Lower lobe of right lung (tissue), 2 donors: ENCODE results near the gene NUP210. TPM values are rescaled to one million over a fixed set of nuclear protein-coding genes. Genes with fewer than 3 reads are reported as not detected.

Experiments used
- ATAC-seq, 2 donors: fragments of 200-7000 bp; cut with Tn5 transposase; one replicate each; pipeline ENCODE4 v1.9.1; 2020 to 2022; ENCODE audit warnings: mild to moderate bottlenecking in 2 of 2, moderate library complexity in 2 of 2
- DNase-seq: peaks from one replicate; pipeline ENCODE4 v3.0.0-alpha.2; 2020
- H3K27ac ChIP-seq: fragments of 200-600 bp; one replicate; pipeline ENCODE4 v1.8.0; 2022
- H3K27me3 ChIP-seq: fragments of 200-600 bp; one replicate; pipeline ENCODE4 v1.8.0; 2022; ENCODE audit warnings: low read depth
- H3K36me3 ChIP-seq: fragments of 200-600 bp; one replicate; pipeline ENCODE4 v1.8.0; 2022; ENCODE audit warnings: mild to moderate bottlenecking
- H3K4me1 ChIP-seq: fragments of 200-600 bp; one replicate; pipeline ENCODE4 v1.8.0; 2022
- H3K4me3 ChIP-seq: fragments of 200-600 bp; one replicate; pipeline ENCODE4 v1.8.0; 2022; ENCODE audit warnings: mild to moderate bottlenecking
- H3K9me3 ChIP-seq: fragments of 200-600 bp; one replicate; pipeline ENCODE4 v1.8.0; 2022
- intact Hi-C: fragments of 100-400 bp; cut with DNase I; formaldehyde crosslinking; loops from one replicate; pipeline ENCODE4 v1.11.0; 2022
- total RNA-seq: library from RNA; stranded (reverse); fragmentation: NEBNext Ultra II Directional; extraction: Animal tissue kit (Norgen Biotek cat#: 25700); gene quantifications from one replicate; pipeline ENCODE4 v1.2.1, GENCODE V29; 2021
- TF ChIP-seq, protein P1 (sequence below): fragments of 200-600 bp; IDR thresholded peaks from one replicate; pipeline ENCODE4 v1.8.0; 2022; ENCODE audit warnings: antibody characterized with exemption, mild to moderate bottlenecking
- donor health status: DM: no; HTN: yes; CAD: no; lungs with severe emphysema.

Gene NUP210
- total RNA-seq, 1 donor from 2014 or later = 22.2 TPM

DNA sequence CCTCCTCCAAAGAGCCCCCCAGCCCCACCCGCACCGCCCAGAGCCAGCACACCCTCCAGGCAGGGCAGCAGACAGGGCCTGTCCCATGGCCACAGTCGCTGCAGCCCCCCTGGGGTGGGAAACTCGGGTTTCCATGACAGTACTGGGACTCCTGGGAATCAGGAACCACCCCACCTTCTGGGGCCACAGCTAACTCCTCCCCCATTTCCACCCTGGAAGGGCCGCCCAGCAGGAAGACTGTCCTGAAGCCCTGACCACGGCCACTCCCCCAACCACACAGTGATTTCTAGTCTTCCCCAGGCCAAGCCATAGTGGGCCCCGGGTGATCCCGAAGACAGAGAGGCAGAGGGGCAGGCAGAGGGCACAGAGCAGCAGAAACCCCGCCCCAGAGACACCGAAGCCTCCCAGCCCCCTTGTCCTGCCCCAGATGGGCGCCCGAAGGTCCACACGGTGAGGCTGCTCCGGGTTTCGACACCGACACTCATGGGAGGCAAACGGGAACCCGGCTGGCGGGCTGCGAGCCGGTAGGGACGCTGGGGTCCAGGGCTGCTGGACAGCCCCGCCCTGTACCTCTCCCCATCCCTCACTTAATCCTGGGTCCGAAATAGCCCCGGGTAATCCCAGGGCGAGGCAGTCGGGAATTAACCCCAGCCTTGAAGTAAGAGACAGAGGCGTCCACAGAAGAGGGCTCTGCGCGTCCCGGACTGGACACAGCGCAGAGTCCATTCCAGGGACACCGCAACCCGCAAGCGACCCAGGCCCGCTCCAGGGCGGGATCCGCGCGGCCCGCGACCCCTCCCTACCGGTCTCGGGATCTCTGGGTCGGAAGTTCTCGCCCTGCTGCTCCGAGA, 138.4 kb downstream of the NUP210 start:
- intact Hi-C loops = no loop called here
- ATAC-seq (peak; percentile 52 to 69), DNase-seq (peak; percentile 50)
- TF ChIP-seq, protein P1, sequence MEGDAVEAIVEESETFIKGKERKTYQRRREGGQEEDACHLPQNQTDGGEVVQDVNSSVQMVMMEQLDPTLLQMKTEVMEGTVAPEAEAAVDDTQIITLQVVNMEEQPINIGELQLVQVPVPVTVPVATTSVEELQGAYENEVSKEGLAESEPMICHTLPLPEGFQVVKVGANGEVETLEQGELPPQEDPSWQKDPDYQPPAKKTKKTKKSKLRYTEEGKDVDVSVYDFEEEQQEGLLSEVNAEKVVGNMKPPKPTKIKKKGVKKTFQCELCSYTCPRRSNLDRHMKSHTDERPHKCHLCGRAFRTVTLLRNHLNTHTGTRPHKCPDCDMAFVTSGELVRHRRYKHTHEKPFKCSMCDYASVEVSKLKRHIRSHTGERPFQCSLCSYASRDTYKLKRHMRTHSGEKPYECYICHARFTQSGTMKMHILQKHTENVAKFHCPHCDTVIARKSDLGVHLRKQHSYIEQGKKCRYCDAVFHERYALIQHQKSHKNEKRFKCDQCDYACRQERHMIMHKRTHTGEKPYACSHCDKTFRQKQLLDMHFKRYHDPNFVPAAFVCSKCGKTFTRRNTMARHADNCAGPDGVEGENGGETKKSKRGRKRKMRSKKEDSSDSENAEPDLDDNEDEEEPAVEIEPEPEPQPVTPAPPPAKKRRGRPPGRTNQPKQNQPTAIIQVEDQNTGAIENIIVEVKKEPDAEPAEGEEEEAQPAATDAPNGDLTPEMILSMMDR = no peak
- H3K27me3 ChIP-seq = peaks cover 61% of the 10 kb centered on the region
- peak overlapping the region; percentile 58 for H3K4me3 ChIP-seq
- H3K4me1 ChIP-seq = peaks cover 23% of the 10 kb centered on the region
- no peaks in the 10 kb centered on the region for H3K36me3 ChIP-seq
- H3K27ac ChIP-seq = peak overlapping the region; percentile 43
- peaks cover 4% of the 10 kb centered on the region for H3K9me3 ChIP-seq

DNA sequence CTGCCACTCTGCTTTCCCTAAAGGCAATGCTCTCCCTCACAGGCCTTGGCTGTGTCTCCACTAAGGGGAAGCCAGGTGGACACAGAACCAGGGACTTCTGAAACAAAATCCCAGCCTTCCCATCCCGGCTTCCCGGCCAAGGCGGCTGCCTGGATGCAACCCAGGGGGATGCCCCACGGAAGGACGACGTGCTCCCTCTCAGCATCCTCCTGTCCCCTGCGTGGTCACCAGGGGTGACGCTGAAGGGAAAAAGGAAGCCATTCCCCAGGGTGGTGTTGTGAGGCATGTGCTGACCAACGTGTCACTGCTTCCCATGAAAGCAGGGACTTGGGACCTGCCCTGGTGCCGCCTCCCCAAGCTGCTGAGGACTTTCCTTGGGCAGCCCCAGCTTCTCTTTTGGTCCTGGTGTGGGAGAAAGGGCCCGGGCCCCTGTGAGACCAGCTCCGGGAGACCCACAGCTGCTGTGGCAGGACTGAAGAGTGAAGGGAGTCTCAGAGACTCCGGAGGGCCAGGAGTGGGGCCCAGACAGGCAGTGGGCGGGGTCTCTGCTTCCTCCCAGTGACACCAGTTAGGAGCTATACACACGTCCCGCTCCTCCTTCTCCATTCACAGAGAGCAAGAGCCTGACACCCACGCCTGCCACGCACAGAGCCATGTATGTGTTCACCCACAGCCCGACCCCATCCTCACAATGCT, 139.2 kb downstream of the NUP210 start:
- Histone ChIP-seq H3K36me3 (no peaks in the 10 kb centered on the region), H3K9me3 (peaks cover 4% of the 10 kb centered on the region), H3K4me1 (peaks cover 23% of the 10 kb centered on the region), H3K27me3 (peaks cover 56% of the 10 kb centered on the region), H3K27ac (no peak overlapping the region), H3K4me3 (no peak overlapping the region)
- ATAC-seq = peak; percentile 19 to 29
- intact Hi-C loops = no loop called here
- TF ChIP-seq, protein P1 = no peak
- peak; percentile 33 for DNase-seq

DNA sequence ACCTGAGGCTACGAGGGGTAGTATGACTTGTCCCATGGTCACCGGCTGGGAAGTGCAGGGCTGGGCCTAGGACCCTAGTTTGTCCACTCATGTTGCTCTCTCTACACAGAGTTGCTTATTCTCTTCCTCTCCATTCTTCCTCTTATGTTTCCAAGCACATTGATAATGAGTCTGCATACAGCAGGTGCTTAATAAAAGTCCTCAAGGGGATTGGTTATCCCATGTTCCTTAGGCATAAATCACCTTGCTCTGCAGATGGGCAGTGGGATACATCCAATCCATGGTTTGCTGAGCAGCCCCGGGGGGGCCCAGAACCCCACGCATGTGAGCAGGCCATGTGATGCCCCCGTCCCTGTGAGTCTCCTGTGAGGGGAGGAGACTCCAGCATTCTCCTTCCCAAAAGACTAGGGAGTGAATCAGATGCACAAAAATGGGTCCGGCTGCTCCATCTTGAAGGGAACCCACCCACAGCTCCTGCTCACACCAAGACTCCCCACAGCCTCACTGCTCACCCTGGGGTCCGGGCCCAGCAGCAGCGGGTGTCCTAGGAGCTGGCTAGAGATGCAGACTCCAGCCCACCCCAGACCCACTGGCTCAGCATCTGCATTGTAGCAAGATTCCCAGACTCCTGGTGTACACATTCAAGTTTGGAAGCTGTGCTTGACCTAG, 139.9 kb downstream of the NUP210 start:
- intact Hi-C loops = no loop called here
- DNase-seq = peak; percentile 34
- H3K27ac ChIP-seq = no peak overlapping the region

DNA sequence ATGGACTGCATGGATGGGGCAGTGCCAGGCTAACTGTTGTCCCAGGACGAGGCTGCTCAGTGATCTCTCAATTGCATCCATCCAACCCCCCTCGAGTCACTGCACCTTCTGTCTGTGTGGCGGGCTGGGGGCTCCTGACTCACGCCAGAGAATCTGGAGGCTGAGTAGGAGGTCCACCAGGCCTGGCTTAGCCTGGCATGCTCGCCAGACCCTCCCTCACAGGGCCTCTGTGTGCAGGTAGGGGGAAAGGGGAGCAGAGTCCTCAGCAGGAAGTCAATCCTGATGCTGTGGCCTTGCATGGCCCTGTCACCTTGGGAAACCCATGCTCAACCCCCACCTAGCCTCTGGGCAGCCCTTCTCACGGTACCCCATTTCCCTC, 140.6 kb downstream of the NUP210 start:
- Histone ChIP-seq H3K27ac (no peak overlapping the region), H3K36me3 (no peaks in the 10 kb centered on the region), H3K27me3 (peaks cover 42% of the 10 kb centered on the region), H3K4me1 (peaks cover 23% of the 10 kb centered on the region), H3K9me3 (peaks cover 4% of the 10 kb centered on the region), H3K4me3 (no peak overlapping the region)
- intact Hi-C loops = no loop called here
- ATAC-seq = no peak
- peak; percentile 28 for DNase-seq
- TF ChIP-seq, protein P1 = no peak

More for the DNA sequence above, 139.9 kb downstream of the NUP210 start:
- H3K4me3 ChIP-seq = no peak overlapping the region
- H3K9me3 ChIP-seq = peaks cover 4% of the 10 kb centered on the region
- TF ChIP-seq, protein P1 = no peak
- ATAC-seq = no peak
- peaks cover 23% of the 10 kb centered on the region for H3K4me1 ChIP-seq
- H3K27me3 ChIP-seq = peaks cover 49% of the 10 kb centered on the region
- no peaks in the 10 kb centered on the region for H3K36me3 ChIP-seq

DNA sequence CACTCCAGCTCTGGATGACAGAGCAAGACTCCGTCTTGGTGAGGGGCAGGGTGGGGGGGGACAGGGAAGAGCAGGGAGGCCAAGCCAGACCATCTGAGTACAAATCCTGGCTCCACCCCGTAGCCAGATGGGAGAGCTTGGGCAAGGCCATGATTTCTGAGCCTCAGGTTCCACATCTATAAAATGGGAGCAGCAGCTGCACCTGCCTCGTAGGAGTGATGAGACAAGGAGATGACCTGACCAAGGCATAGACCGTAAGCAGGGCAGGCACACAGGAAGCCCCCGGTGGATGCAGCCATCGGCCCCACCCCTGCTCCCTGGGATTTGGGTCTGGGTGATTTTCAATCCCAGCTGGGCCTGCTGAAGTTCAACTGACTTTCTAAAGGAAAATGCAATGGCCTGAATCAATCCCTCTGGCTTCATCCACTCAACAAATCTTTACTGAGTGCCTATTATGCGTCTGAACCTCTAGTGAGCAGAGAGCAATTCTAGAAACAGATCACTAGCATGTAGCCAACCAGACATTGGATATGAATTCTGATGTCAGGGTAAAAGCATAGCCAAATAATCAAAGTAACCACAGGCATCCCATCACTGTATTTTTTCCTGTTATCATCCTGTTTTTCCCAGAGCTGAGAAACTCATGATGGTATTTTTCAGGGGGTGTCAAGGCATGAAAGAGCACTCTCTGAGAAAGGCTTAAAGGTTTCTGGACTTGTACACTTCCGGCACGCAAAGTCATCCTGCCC, 141.2 kb downstream of the NUP210 start:
- Histone ChIP-seq H3K9me3 (peaks cover 4% of the 10 kb centered on the region), H3K36me3 (no peaks in the 10 kb centered on the region), H3K27ac (no peak overlapping the region), H3K4me1 (peaks cover 23% of the 10 kb centered on the region), H3K4me3 (no peak overlapping the region), H3K27me3 (peaks cover 37% of the 10 kb centered on the region)
- ATAC-seq (no peak), DNase-seq (peak; percentile 21)
- TF ChIP-seq, protein P1 = no peak
- intact Hi-C loops = no loop called here
